Naive thymus-derived CD8-positive, alpha-beta T cell (primary cell): Measurements from ENCODE around the gene ATP4B. TPM values are rescaled to one million over a fixed set of nuclear protein-coding genes. Genes with fewer than 3 reads are reported as not detected.
A peak's percentile ranks its signal among the peaks of the same experiment; 100 is the strongest.

Experiments
- ATAC-seq, 2 donors: fragments of 150-1000 bp; cut with Tn5 transposase in 1 of 2; sonication (Bioruptor Pico), chemical (Tn5 transposase) in 1 of 2; 1 replicate in 1 of 2; 2 replicates in 1 of 2; pipeline ENCODE4 v1.10.0; 2021; ENCODE audit warnings: mild to moderate bottlenecking in 2 of 2, moderate library complexity in 2 of 2
- POLR2A ChIA-PET: fragments of 350-600 bp; sonication (Branson Sonifier 250); formaldehyde crosslinking; loops from one replicate; lab custom pipeline; 2021; ENCODE audit warnings: antibody characterized with exemption; lab: Charles Lee
- DNase-seq, 10 donors: peaks; one replicate each; pipeline versions ENCODE4 v3.0.0 to v3.0.0-alpha.2; 2020 to 2022
- H3K27ac Mint-ChIP-seq, 10 donors: one replicate each; pipeline ENCODE4 v1.8.0; 2020 to 2022; ENCODE audit warnings: mild to moderate bottlenecking in 10 of 10, mixed read lengths in 10 of 10, moderate library complexity in 4 of 10, inconsistent platforms in 1 of 10
- H3K27me3 Mint-ChIP-seq, 5 donors: one replicate each; pipeline ENCODE4 v1.8.0; 2021 to 2022; ENCODE audit warnings: mixed read lengths in 5 of 5
- H3K36me3 Mint-ChIP-seq, 3 donors: one replicate each; pipeline ENCODE4 v1.8.0; 2020 to 2022; ENCODE audit warnings: mixed read lengths in 3 of 3, mild to moderate bottlenecking in 2 of 3, inconsistent platforms in 1 of 3
- H3K4me1 Mint-ChIP-seq, 4 donors: one replicate each; pipeline ENCODE4 v1.8.0; 2021 to 2022; ENCODE audit warnings: mixed read lengths in 4 of 4
- H3K4me3 Mint-ChIP-seq, 10 donors: one replicate each; pipeline ENCODE4 v1.8.0; 2020 to 2022; ENCODE audit warnings: mild to moderate bottlenecking in 10 of 10, mixed read lengths in 10 of 10, moderate library complexity in 6 of 10, inconsistent platforms in 1 of 10
- H3K9me3 Mint-ChIP-seq, 9 donors: one replicate each; pipeline ENCODE4 v1.8.0; 2020 to 2022; ENCODE audit warnings: mixed read lengths in 9 of 9, mild to moderate bottlenecking in 3 of 9, inconsistent platforms in 1 of 9, moderate library complexity in 1 of 9
- polyA plus RNA-seq, 3 donors: library from polyadenylated mRNA; unstranded; fragments of 300-500 nt; fragmentation: Illumina TruSeq; gene quantifications; one replicate each; pipeline ENCODE4 v1.2.3, GENCODE V29; 2021
- total RNA-seq, 8 experiments: library from RNA in 2 of 8; stranded (reverse) in 2 of 8; gene quantifications; one replicate each; pipeline ENCODE4 v1.2.3 and lab custom pipeline; 2021 to 2026

ATP4B gene
- total and polyA plus RNA-seq, 5 experiments from 2014 or later, result not detected

DNA sequence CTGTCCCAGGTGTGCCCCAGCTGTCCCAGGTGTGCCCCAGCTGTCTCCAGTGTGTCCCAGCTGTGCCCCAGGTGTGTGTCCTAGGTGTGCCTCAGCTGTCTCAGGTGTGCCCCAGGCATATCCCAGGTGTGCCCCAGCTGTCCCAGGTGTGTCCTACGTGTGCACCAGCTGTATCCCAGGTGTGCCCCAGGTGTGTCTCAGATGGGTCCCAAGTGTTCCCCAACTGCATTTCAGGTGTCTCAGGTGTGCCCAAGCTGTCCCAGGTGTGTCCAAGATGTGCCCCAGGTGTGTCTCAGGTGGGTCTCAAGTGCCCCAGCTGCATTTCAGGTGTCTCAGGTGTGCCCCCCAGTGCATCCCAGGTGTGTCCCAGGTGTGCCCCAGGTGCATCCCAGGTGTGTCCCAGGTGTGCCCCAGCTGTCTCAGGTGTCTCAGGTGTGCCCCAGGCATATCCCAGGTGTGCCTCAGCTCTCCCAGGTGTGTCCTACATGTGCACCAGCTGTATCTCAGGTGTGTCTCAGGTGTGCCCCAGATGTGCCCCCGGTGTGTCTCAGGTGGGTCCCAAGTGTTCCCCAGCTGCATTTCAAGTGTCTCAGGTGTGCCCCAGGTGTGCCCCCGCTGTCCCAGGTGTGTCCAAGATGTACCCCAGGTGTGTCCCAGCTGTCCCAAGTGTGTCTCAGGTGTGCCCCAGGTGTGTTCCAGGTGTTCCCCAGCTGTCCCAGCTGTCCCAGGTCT, 7.8 kb upstream of the ATP4B start:
- Mint-ChIP-seq H3K36me3 (peaks cover 0 to 14% (median 4%) of the 10 kb centered on the region in 3 donors), H3K9me3 (peaks cover 5 to 18% (median 11%) of the 10 kb centered on the region in 9 donors), H3K27ac (peak overlapping the region in 2 of 10 donors; percentile 20 to 38), H3K4me1 (peaks cover 0 to 9% (median 2%) of the 10 kb centered on the region in 4 donors), H3K27me3 (peaks cover 0 to 5% (median 3%) of the 10 kb centered on the region in 5 donors), H3K4me3 (peak overlapping the region in 1 of 10 donors; percentile 34)
- POLR2A ChIA-PET, result no interaction called here
- peak in 1 of 10 donors; percentile 55 for DNase-seq
- no peak for ATAC-seq

DNA sequence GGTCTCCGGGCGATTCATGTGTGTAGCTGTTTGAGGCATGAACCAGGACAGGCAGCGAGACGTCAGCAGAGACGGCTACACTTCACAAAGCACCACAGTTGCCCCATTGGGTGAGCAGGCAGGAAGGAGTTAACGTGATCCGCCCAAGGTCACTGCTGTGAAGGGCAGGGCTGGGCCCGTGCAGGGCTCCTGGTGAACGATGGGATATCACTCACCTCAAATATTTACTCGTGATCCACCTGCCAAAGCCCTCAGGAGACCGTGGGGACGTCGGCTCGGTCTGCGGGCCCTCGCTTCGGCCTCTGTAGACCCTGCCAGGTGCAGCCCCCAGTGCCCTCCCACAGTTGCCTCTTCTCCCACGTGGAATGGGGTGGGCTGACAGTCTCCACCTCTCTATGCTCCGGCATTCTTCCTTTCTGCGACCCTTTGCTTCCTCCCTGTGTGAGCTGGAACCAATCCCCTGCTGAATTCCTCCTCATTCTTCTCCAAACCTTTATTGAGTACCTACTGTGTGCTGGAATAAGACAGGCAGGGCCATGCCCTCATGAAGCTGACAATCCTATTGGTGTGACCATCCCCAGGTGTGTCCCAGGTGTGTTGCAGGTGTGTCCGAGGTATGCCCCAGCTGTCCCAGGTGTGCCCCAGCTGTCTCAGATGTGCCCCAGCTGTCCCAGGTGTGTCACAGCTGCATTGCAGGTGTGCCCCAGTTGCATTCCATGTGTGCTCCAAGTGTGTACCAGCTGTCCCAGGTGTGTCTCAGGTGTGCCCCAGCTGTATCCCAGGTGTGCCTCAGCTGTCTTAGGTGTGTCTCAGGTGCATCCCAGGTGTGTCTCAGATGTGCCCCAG, 7.0 kb upstream of the ATP4B start:
- peak overlapping the region in 1 of 10 donors; percentile 31 for H3K27ac Mint-ChIP-seq

DNA sequence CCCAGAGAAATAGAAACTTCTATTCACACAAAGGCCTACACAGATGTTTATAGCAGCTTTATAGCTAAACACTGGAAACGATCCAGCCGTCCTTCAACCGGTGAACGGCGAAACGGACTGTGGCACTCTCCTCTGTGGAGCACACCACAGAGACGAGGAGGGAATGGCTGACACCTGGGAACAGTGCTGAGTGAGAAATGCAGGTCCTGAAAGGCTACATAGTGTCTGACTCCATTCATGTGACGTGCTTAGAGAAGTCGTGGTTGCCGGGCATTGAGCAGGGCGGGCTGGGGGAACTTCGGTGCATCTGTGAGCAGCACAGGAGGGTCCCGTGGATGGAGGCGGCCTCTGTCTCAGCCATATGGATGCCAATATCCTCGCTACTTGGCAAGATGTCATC, 5.9 kb upstream of the ATP4B start:
- no peak for ATAC-seq
- POLR2A ChIA-PET, result no interaction called here
- H3K27ac Mint-ChIP-seq, result no peak overlapping the region
- H3K27me3 Mint-ChIP-seq, result peaks cover 0 to 5% (median 3%) of the 10 kb centered on the region in 5 donors
- peaks cover 0 to 16% (median 4%) of the 10 kb centered on the region in 3 donors for H3K36me3 Mint-ChIP-seq
- DNase-seq, result peak in 1 of 10 donors; percentile 10
- H3K9me3 Mint-ChIP-seq, result peaks cover 6 to 22% (median 16%) of the 10 kb centered on the region in 9 donors
- H3K4me3 Mint-ChIP-seq, result no peak overlapping the region
- peaks cover 0 to 7% (median 2%) of the 10 kb centered on the region in 4 donors for H3K4me1 Mint-ChIP-seq

More for the DNA sequence above, 7.0 kb upstream of the ATP4B start:
- peaks cover 0 to 16% (median 4%) of the 10 kb centered on the region in 3 donors for H3K36me3 Mint-ChIP-seq
- POLR2A ChIA-PET, result no interaction called here
- peak in 1 of 10 donors; percentile 60 for DNase-seq
- peaks cover 6 to 22% (median 16%) of the 10 kb centered on the region in 9 donors for H3K9me3 Mint-ChIP-seq
- no peak overlapping the region for H3K4me3 Mint-ChIP-seq
- ATAC-seq, result no peak
- peaks cover 0 to 9% (median 2%) of the 10 kb centered on the region in 4 donors for H3K4me1 Mint-ChIP-seq
- H3K27me3 Mint-ChIP-seq, result peaks cover 0 to 5% (median 3%) of the 10 kb centered on the region in 5 donors

DNA sequence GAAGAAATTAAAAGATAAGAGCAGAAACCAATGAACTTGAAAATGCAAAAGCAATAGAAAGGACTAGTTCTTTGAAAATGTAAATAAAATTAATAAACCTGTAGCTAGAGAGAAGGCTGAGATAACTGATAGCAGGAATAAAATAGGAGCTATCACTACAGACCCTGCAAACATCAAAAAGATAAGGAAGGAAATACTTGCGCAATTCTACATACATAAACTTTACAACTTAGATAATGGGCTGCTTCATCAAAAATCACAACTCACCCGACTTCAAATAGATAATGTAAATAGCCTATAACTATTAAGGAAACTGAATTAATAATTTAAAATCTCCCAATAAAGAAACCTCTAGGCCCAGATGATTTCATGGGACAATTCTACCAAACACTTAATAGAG, 3.5 kb upstream of the ATP4B start:
- no peak for ATAC-seq
- Mint-ChIP-seq H3K4me1 (no peaks in the 10 kb centered on the region), H3K27ac (no peak overlapping the region), H3K4me3 (no peak overlapping the region), H3K9me3 (peaks cover 6 to 22% (median 16%) of the 10 kb centered on the region in 9 donors), H3K36me3 (peaks cover 0 to 16% (median 4%) of the 10 kb centered on the region in 3 donors), H3K27me3 (peaks cover 0 to 5% (median 3%) of the 10 kb centered on the region in 5 donors)
- DNase-seq, result no peak
- POLR2A ChIA-PET, result no interaction called here

DNA sequence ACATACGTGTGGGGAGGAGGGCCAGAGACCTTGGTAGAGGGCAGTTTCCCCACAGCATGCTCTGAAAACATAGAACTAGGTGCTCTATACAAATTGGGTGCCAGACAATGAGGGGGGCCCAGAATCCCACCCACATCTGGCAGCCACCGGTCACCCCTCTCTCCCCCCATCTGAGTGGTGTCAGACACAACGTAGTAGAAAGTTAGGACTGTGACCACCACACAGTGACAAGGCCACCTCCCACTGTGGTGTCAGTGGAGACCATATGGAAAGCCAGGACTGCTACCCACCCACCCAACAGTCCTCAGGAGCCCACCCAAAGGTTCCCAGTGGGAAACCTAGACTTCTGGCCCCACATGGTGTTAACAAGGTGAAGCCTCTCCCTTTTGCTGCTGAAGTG, 2.1 kb upstream of the ATP4B start:
- POLR2A ChIA-PET, result no interaction called here
- H3K27me3 Mint-ChIP-seq, result peaks cover 0 to 3% (median 0%) of the 10 kb centered on the region in 5 donors
- no peak overlapping the region for H3K4me3 Mint-ChIP-seq
- no peaks in the 10 kb centered on the region for H3K4me1 Mint-ChIP-seq
- peaks cover 6 to 22% (median 16%) of the 10 kb centered on the region in 9 donors for H3K9me3 Mint-ChIP-seq
- peaks cover 0 to 16% (median 4%) of the 10 kb centered on the region in 3 donors for H3K36me3 Mint-ChIP-seq
- ATAC-seq (no peak), DNase-seq (no peak)
- no peak overlapping the region for H3K27ac Mint-ChIP-seq

DNA sequence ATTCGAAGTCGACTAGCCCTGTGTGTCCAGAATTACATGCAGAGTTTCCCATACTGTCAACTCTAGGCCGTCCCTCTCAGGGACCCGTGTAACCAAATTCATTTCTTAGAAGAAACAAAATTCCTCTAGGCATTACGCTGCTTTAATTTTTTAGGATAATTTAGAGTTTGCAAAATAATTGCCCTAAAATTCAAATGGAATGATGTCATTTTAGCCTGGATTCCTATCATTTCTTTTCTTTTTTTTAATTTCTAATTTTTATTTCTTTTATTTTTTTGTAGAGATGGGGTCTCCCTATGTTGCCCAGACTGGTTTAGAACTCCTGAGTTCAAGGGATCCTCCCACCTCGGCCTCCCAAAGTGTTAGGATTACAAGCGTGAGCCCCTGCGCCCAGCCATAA, 1.3 kb upstream of the ATP4B start:
- ATAC-seq (no peak), DNase-seq (no peak)
- H3K36me3 Mint-ChIP-seq, result peaks cover 0 to 16% (median 4%) of the 10 kb centered on the region in 3 donors
- no peak overlapping the region for H3K27ac Mint-ChIP-seq
- POLR2A ChIA-PET, result no interaction called here
- H3K4me3 Mint-ChIP-seq, result no peak overlapping the region
- no peaks in the 10 kb centered on the region for H3K4me1 Mint-ChIP-seq
- H3K9me3 Mint-ChIP-seq, result peaks cover 6 to 22% (median 16%) of the 10 kb centered on the region in 9 donors
- no peaks in the 10 kb centered on the region for H3K27me3 Mint-ChIP-seq

DNA sequence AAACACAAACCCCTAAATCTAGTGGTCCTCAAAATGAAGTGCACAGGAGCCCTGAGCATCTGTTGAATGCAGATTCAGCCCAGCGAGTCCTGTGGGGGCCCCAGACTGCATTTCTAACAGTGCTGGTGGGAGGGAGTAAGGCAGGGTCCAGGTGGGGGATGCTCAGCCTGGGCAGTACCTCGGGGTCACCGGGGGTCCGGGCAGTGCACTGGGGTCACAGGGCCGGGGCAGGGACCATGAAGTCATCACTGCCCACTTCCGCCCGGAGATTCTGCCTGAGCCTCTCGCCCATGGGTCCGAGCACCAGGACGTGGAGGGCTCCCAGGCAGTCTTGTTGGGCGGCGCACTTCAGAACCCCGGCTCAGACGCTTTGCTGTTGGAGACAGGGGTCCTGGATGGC, 838 bp upstream of the ATP4B start:
- POLR2A ChIA-PET, result no interaction called here
- Mint-ChIP-seq H3K4me1 (peaks cover 0 to 4% (median 2%) of the 10 kb centered on the region in 4 donors), H3K27me3 (no peaks in the 10 kb centered on the region), H3K9me3 (peaks cover 6 to 22% (median 16%) of the 10 kb centered on the region in 9 donors), H3K36me3 (peaks cover 0 to 16% (median 4%) of the 10 kb centered on the region in 3 donors), H3K4me3 (no peak overlapping the region), H3K27ac (no peak overlapping the region)
- ATAC-seq (no peak), DNase-seq (peak in 1 of 10 donors; percentile 50)

DNA sequence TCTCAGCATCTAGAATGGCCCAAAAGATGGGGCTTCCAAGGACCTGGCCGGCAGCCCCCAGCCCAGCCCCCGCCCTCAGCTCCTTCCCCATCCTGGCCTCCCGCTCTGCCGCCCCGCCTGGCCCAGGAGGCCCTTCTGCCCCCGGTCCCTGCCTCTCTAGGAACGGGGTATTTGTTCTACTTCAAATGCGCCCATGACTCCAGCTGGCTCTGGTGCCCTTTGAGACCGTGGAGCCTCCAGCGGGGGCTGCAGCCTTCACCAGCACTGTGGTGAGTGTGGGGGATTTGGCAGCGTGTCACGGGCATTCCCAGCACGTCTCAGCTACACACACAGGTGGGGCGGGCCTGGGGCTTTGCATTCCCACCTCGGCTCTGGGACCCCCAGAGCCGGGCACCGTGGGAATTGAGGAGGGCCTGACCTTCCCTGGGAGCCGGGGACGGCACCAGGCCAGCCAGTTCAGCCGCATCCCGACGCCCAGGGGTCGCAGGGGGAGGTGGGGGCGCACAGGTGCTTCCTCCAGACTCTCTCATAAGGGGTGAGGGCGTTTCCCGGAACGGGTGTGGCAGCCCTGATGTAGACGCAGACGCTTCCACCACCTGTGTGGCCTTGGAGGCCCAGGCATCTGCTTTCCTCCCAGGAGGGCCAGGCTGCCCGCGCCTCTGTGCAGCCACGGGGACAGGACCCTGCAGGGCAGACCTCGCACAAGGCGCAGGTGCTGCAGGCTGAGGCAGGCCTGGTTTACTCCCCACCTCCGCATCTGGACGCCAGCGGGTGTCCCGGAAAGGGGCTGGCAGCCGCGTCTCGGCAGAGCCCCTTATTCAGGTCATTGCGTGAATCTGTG, 947 bp downstream of the ATP4B start:
- Mint-ChIP-seq H3K27me3 (no peaks in the 10 kb centered on the region), H3K36me3 (peaks cover 0 to 16% (median 4%) of the 10 kb centered on the region in 3 donors), H3K4me1 (peaks cover 2 to 8% (median 6%) of the 10 kb centered on the region in 4 donors), H3K4me3 (no peak overlapping the region), H3K27ac (no peak overlapping the region), H3K9me3 (peaks cover 6 to 17% (median 13%) of the 10 kb centered on the region in 9 donors)
- POLR2A ChIA-PET, result no interaction called here
- peak in 1 of 10 donors; percentile 62 for DNase-seq
- ATAC-seq, result no peak

DNA sequence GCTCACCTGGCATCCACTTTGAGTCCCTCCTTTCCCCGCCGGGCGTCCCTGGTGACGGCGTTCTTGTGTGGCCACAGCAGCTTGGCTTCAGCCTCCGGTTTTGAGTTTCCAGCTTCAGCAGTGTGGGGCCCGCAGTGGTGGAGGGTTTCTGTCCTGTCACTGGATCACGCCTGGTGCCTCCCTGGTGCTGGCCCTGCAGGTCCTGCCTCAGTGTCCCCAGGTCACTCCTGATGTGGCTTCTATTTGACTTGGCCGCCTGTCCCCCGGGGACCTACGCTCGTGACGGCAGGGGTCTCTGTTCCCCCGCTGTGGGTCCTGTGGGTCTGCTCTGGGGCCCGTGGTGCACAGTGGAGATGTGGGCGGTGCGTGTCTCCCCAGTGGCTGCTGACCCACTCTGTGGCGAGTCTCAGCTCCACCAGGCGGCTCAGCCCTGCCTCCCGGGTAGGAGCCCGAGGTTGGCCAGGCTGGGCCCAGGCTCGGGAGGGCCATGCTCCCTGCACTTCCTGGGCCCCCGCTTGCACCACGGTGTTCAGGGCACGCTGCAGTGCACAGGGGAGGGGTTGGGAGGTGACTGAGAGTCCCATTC, 1.9 kb downstream of the ATP4B start:
- peak in 1 of 10 donors; percentile 45 for DNase-seq
- peaks cover 2 to 8% (median 6%) of the 10 kb centered on the region in 4 donors for H3K4me1 Mint-ChIP-seq
- no peaks in the 10 kb centered on the region for H3K27me3 Mint-ChIP-seq
- peaks cover 0 to 6% (median 0%) of the 10 kb centered on the region in 3 donors for H3K36me3 Mint-ChIP-seq
- POLR2A ChIA-PET, result no interaction called here
- no peak for ATAC-seq
- peak overlapping the region in 1 of 10 donors; percentile 29 for H3K27ac Mint-ChIP-seq
- H3K4me3 Mint-ChIP-seq, result no peak overlapping the region
- H3K9me3 Mint-ChIP-seq, result peaks cover 5 to 9% (median 5%) of the 10 kb centered on the region in 9 donors

DNA sequence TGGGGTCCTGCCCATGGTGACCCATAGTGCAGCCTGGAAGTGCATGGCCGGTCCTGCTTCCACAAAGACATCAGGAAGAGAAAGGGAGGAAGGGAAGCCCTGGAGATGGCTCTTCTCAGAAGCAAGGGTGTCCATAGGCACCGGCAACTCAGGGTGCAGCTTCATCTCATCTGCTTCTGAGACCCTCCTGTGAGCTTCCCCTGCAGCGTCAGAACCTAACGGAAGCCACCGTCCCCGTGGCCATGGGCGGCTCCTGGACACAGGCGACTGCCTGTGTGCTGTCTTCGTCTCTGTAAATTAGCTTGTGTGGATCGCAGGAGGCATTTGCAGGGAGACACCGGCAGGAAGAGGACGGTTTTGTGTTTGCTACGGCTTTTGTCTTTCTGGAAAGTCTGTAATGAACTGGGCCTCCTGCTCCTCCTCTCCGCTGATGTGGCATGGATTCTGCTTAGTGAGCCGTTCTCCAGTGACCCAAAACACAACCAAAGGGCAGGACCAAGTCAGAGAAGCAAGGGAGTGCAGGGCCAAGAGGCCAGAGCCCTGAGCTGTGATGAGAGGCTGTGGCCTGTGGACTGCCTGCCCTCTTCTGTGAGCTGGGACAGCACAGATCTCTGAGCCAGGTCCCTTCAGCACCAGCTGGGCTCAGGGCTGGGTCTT, 2.5 kb downstream of the ATP4B start:
- no peaks in the 10 kb centered on the region for H3K27me3 Mint-ChIP-seq
- peak overlapping the region in 1 of 10 donors; percentile 29 for H3K27ac Mint-ChIP-seq
- DNase-seq (peak in 1 of 10 donors; percentile 7), ATAC-seq (no peak)
- POLR2A ChIA-PET, result no interaction called here
- H3K4me1 Mint-ChIP-seq, result peaks cover 2 to 8% (median 6%) of the 10 kb centered on the region in 4 donors
- no peak overlapping the region for H3K4me3 Mint-ChIP-seq
- H3K36me3 Mint-ChIP-seq, result no peaks in the 10 kb centered on the region
- peaks cover 0 to 2% (median 0%) of the 10 kb centered on the region in 9 donors for H3K9me3 Mint-ChIP-seq

DNA sequence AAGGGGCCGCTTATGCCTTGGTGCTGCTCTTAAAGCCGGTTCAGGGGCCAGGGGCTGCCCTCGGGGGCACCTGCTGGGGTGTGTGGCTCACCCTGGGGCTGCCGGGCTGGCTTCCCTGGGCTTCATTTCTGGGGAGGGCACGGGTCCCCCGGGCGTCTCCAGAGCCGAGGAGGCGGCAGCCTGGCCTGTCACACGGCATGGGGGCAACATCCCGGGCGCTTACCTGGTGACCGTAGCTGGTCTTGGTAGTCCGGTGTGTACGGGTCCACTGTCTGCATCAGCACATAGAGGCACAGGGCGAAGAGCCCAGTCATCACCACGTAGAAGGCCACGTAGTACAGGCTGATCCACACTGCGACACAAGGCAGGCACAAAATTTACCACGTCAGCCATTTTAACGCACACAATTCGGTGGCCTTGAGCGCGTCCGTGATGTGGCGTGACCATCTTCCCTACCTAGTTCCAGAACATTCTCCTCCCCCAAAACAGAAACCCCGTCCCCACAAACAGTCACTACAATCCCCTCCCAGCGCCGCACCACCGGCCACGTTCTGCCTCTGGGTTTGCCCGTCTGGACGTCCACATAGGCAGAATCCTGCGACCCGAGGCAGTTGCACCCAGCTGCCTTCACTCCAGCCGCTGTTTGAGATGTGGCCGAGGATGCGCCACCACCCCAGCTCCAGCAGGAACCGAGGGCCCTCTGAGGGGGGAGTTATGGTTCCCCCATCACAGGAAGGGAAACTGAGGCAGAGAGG, 3.2 kb downstream of the ATP4B start:
- peaks cover 0 to 4% (median 0%) of the 10 kb centered on the region in 9 donors for H3K9me3 Mint-ChIP-seq
- H3K27me3 Mint-ChIP-seq, result no peaks in the 10 kb centered on the region
- peak in 1 of 10 donors; percentile 43 for DNase-seq
- H3K4me3 Mint-ChIP-seq, result no peak overlapping the region
- H3K36me3 Mint-ChIP-seq, result no peaks in the 10 kb centered on the region
- POLR2A ChIA-PET, result no interaction called here
- peaks cover 2 to 8% (median 6%) of the 10 kb centered on the region in 4 donors for H3K4me1 Mint-ChIP-seq
- ATAC-seq, result no peak
- no peak overlapping the region for H3K27ac Mint-ChIP-seq
